ENCODE results near the gene TNFAIP1. TPM values are rescaled to one million over a fixed set of nuclear protein-coding genes. Genes with fewer than 3 reads are reported as not detected.

TNFAIP1 gene
- total RNA-seq, 1 experiment from 2014 or later = 33.4 TPM

DNA sequence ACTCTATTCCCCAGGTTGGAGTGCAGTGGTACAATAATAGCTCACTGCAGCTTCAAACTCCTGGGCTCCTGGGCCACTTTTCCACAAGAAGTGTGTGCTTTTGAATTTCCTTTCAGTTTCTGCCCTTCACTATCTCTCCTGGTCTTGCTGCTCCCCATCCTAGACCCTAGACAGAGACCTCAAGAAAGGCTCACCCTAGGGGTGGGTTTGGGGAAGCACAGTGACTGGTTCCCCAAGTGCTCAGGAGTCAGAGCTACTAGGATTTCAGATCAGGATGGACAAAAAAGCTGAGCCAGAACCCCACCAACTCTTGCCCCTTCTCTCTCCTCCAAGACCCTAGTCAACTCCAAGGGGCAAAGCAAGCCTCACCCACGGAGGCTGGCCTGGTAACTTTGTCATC, 31.0 kb downstream of the TNFAIP1 start:
- Histone ChIP-seq H3K9me3 (ENCODE audit: control insufficient read depth in 1 of 2, insufficient read depth in 1 of 2, low read depth in 1 of 2, low read length in 2 of 2) (no peaks in the 10 kb centered on the region), H3K79me2 (ENCODE audit: insufficient read depth, low read length) (no peaks in the 10 kb centered on the region), H4K20me1 (ENCODE audit: insufficient read depth) (no peaks in the 10 kb centered on the region), H3K4me2 (ENCODE audit: low read length) (no peak overlapping the region), H3K27me3 (ENCODE audit: insufficient read depth, low read length) (no peaks in the 10 kb centered on the region), H3K9me2 (ENCODE audit: insufficient read depth) (no peaks in the 10 kb centered on the region), H2AFZ (ENCODE audit: low read depth, low read length, poor library complexity, severe bottlenecking) (no peak overlapping the region), H3K4me3 (replicated peaks in 1 of 2; ENCODE audit: low read depth in 1 of 2, low read length in 2 of 2) (no peak overlapping the region), H3K27ac (ENCODE audit: low read depth, low read length) (no peak overlapping the region), H3K4me1 (ENCODE audit: control insufficient read depth in 1 of 2, insufficient read depth in 2 of 2, low read length in 2 of 2) (peaks cover 7 to 17% of the 10 kb centered on the region in 2 experiments; a peak in 3 of 4 replicates), H3K9ac (ENCODE audit: low read length) (no peak overlapping the region), H3K36me3 (ENCODE audit: control insufficient read depth in 1 of 2, insufficient read depth in 2 of 2, low read length in 2 of 2) (peaks cover 0 to 2% of the 10 kb centered on the region in 2 experiments; a peak in 3 of 4 replicates)
- DNase-seq (ENCODE audit: low read depth, low spot score) (no peak), ATAC-seq (no peak)
- ChIA-PET POLR2A (interaction anchor here (1.3 kb wide), 1 partner anchor 9 kb away, joined by 3 read pairs; a partner anchor contains a TSS), RAD21 (ENCODE audit: low non-redundant PET in 1 of 2, low total read pairs in 2 of 2, uncharacterized antibody in 2 of 2, unreplicated experiment in 2 of 2) (no interaction called here), CTCF (interaction anchor here (1.0 to 1.7 kb wide), 2 partner anchors 31 to 50 kb away, joined by 3 to 4 read pairs; partner anchors contain the start of gene TNFAIP1)
- intact Hi-C loops (cut with micrococcal nuclease) = no loop called here
- no TSS peak for BruUV-seq (replicated peaks)
- TF ChIP-seq, protein P1, sequence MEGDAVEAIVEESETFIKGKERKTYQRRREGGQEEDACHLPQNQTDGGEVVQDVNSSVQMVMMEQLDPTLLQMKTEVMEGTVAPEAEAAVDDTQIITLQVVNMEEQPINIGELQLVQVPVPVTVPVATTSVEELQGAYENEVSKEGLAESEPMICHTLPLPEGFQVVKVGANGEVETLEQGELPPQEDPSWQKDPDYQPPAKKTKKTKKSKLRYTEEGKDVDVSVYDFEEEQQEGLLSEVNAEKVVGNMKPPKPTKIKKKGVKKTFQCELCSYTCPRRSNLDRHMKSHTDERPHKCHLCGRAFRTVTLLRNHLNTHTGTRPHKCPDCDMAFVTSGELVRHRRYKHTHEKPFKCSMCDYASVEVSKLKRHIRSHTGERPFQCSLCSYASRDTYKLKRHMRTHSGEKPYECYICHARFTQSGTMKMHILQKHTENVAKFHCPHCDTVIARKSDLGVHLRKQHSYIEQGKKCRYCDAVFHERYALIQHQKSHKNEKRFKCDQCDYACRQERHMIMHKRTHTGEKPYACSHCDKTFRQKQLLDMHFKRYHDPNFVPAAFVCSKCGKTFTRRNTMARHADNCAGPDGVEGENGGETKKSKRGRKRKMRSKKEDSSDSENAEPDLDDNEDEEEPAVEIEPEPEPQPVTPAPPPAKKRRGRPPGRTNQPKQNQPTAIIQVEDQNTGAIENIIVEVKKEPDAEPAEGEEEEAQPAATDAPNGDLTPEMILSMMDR (IDR thresholded peaks at IDR 0.05 in 2 of 3, conservative IDR thresholded peaks at IDR 0.05 in 1 of 3; ENCODE audit: borderline replicate concordance in 1 of 3, insufficient read depth in 1 of 3, low read depth in 2 of 3, low read length in 2 of 3) = peak in 2 of 3 experiments; percentile 14 to 29; a peak in 2 of 6 replicates
- TF ChIP-seq SRF (IDR thresholded peaks at IDR 0.05; ENCODE audit: low read depth) (no peak), TCF7L2 (IDR thresholded peaks at IDR 0.05; ENCODE audit: borderline replicate concordance, extremely low read depth, insufficient read depth, insufficient read length) (no peak), SIN3A (IDR thresholded peaks at IDR 0.05; ENCODE audit: low read depth) (no peak)

DNA sequence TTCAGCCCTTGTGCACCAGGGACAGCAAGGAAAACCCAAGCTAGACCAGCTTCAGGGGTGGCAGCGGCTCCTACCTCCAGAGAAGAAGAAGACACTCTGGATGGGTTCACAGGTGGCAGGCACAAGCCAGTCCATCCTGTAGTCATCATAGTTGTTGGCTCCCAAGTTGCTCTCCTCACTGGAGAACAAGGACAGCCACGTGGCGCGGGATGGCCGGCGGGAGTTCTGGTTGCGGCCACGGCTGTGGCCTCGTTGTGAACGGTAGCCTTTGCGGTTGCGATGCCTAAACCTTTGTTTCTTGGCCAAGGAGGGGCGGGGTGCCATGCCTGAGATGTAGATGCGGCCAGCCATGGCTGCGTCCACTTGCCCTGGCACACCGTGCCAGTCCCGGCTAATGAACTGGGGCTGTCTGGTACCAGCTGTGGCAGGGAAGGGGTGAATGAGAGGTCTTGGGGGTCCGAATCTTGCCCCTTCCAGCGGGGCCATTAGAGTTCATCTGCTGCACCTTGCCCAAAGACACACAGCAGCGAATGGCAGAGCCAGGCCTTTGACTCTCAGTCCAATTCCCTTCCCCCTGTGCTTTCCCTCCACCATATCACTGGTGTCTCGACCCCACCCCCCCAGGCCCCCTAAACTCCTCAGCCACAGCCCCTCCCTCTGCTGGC, 32.2 kb downstream of the TNFAIP1 start:
- no peaks in the 10 kb centered on the region for H4K20me1 ChIP-seq (ENCODE audit: insufficient read depth)
- no peak overlapping the region for H3K4me2 ChIP-seq (ENCODE audit: low read length)
- no peaks in the 10 kb centered on the region for H3K79me2 ChIP-seq (ENCODE audit: insufficient read depth, low read length)
- no peak overlapping the region for H2AFZ ChIP-seq (ENCODE audit: low read depth, low read length, poor library complexity, severe bottlenecking)
- CTCF ChIA-PET = interaction anchor here (1.7 kb wide), 1 partner anchor 49 kb away, joined by 4 read pairs; no protein-coding TSS in a partner anchor
- POLR2A ChIA-PET = interaction anchor here (1.0 to 1.3 kb wide), 2 partner anchors 10 kb away, joined by 3 read pairs; partner anchors contain the start of gene POLDIP2
- H3K27me3 ChIP-seq (ENCODE audit: insufficient read depth, low read length) = no peaks in the 10 kb centered on the region
- H3K9me2 ChIP-seq (ENCODE audit: insufficient read depth) = no peaks in the 10 kb centered on the region
- H3K4me1 ChIP-seq (ENCODE audit: control insufficient read depth in 1 of 2, insufficient read depth in 2 of 2, low read length in 2 of 2) = peaks cover 11 to 20% of the 10 kb centered on the region in 2 experiments; a peak in 3 of 4 replicates
- no peak for TF ChIP-seq EZH2 (IDR thresholded peaks at IDR 0.05)
- TF ChIP-seq, protein P1 (IDR thresholded peaks at IDR 0.05 in 2 of 3, conservative IDR thresholded peaks at IDR 0.05 in 1 of 3; ENCODE audit: borderline replicate concordance in 1 of 3, insufficient read depth in 1 of 3, low read depth in 2 of 3, low read length in 2 of 3) = no peak
- TF ChIP-seq SRF (IDR thresholded peaks at IDR 0.05; ENCODE audit: low read depth) = no peak
- no peak for TF ChIP-seq CEBPB (IDR thresholded peaks at IDR 0.05; ENCODE audit: low read depth)
- no peak for TF ChIP-seq CBX3 (IDR thresholded peaks at IDR 0.05; ENCODE audit: low read depth)
- no peak for TF ChIP-seq ELF1 (IDR thresholded peaks at IDR 0.05; ENCODE audit: borderline replicate concordance, low read depth)
- no peak for TF ChIP-seq EGR1 (IDR thresholded peaks at IDR 0.05; ENCODE audit: low read depth)
- no peak overlapping the region for H3K9ac ChIP-seq (ENCODE audit: low read length)
- no peak overlapping the region for H3K27ac ChIP-seq (ENCODE audit: low read depth, low read length)
- no peak overlapping the region for H3K4me3 ChIP-seq (replicated peaks in 1 of 2; ENCODE audit: low read depth in 1 of 2, low read length in 2 of 2)
- BruUV-seq (replicated peaks) = no TSS peak
- no peak for ATAC-seq
- RAD21 ChIA-PET (ENCODE audit: low non-redundant PET in 1 of 2, low total read pairs in 2 of 2, uncharacterized antibody in 2 of 2, unreplicated experiment in 2 of 2) = no interaction called here
- intact Hi-C loops (cut with micrococcal nuclease) = no loop called here
- no peaks in the 10 kb centered on the region for H3K9me3 ChIP-seq (ENCODE audit: control insufficient read depth in 1 of 2, insufficient read depth in 1 of 2, low read depth in 1 of 2, low read length in 2 of 2)
- no peak for DNase-seq (ENCODE audit: low read depth, low spot score)
- H3K36me3 ChIP-seq (ENCODE audit: control insufficient read depth in 1 of 2, insufficient read depth in 2 of 2, low read length in 2 of 2) = no peaks in the 10 kb centered on the region

Data from HCT116 (cell line).